GM19324 (cell line): Measurements from ENCODE around the gene ANKRD30B.
"Not testable (repeated sequence)": the region's sequence is repeated elsewhere in the genome, so short reads cannot be mapped to it uniquely, and the experiment has no call there.

Source experiments
- ATAC-seq: cut with Tn5 transposase; IDR thresholded peaks from one replicate; pipeline ENCODE4 v1.9.1; 2021; ENCODE audit warnings: mild to moderate bottlenecking, moderate library complexity; ENCODE audit not compliant: unreplicated experiment, low FRiP score

The ANKRD30B gene

DNA sequence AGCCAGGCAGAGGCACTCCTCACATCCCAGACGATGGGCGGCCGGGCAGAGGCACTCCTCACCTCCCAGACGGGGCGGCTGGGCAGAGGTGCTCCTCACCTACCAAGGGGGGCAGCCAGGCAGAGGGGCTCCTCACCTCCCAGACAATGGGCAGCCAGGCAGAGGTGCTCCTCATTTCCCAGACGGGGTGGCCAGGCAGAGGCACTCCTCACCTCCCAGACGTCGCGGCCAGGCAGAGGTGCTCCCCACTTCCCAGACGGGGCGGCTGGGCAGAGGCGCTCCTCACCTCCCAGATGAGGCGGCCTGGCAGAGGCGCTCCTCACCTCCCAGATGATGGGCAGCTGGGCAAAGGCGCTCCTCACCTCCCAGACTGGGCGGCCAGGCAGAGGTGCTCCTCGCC lies 107.7 kb downstream of the ANKRD30B start:
- not testable (repeated sequence) for ATAC-seq

- not testable (repeated sequence) for ATAC-seq
Observed at GRCh38 chr18:14856256-14856655, 108.3 kb downstream of the ANKRD30B start.

DNA sequence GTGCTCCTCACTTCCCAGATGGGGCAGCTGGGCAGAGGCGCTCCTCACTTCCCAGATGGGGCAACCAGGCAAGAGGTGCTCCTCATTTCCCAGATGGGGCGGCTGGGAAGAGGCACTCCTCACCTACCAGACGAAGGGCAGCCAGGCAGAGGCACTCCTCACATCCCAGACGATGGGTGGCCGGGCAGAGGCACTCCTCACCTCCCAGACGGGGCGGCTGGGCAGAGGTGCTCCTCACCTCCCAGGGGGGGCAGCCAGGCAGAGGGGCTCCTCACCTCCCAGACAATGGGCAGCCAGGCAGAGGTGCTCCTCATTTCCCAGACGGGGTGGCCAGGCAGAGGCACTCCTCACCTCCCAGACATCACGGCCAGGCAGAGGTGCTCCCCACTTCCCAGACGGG lies 110.5 kb downstream of the ANKRD30B start:
- ATAC-seq: not testable (repeated sequence)

GRCh38 chr18:14859995-14860394 lies 112.0 kb downstream of the ANKRD30B start:
- ATAC-seq: not testable (repeated sequence)

- ATAC-seq: not testable (repeated sequence)
Observed at GRCh38 chr18:14866426-14866825, 118.5 kb downstream of the ANKRD30B start.

GRCh38 chr18:14867988-14868387 lies 120.0 kb downstream of the ANKRD30B start:
- not testable (repeated sequence) for ATAC-seq

GRCh38 chr18:14868825-14869224 lies 120.9 kb downstream of the ANKRD30B start:
- not testable (repeated sequence) for ATAC-seq

GRCh38 chr18:14878826-14879225 lies 130.9 kb downstream of the ANKRD30B start:
- not testable (repeated sequence) for ATAC-seq

DNA sequence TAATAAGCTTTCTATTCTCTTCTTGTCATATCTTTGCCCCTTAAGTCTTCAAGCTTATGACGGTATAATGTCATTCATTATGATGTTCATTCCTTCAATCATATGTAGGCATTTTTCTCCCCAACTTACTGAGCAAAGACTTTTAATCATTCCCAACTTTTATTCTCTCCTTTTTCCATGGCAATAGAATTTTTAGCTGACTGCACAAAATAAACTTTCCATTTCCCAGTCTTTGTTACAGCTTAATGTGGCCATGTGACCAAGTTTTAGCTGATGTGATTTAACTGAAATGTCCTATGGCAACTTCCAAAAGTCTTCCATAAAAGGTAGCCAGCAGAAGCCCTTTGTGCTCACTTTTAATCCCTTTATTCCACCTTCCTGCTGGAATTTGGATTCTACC lies 152.5 kb downstream of the ANKRD30B start:
- ATAC-seq: no peak
